HG02571 (cell line): ENCODE measurements around the gene SIX1.

ENCODE experiments used
- ATAC-seq: cut with Tn5 transposase; IDR thresholded peaks from one replicate; pipeline ENCODE4 v1.9.1; 2021; ENCODE audit warnings: mild to moderate bottlenecking, moderate library complexity; ENCODE audit not compliant: unreplicated experiment

Gene SIX1

GRCh38 chr14:60655898-60656685 is 6.8 kb upstream of the SIX1 start:
- no peak for ATAC-seq

GRCh38 chr14:60655119-60655897 is 6.0 kb upstream of the SIX1 start:
- no peak for ATAC-seq

- no peak for ATAC-seq
Observed at GRCh38 chr14:60654334-60654821, 5.1 kb upstream of the SIX1 start.

GRCh38 chr14:60653701-60654161 is 4.5 kb upstream of the SIX1 start:
- ATAC-seq: no peak

- no peak for ATAC-seq
Observed at GRCh38 chr14:60652674-60653651, 3.7 kb upstream of the SIX1 start.

- no peak for ATAC-seq
Observed at GRCh38 chr14:60651796-60652673, 2.8 kb upstream of the SIX1 start.

- no peak for ATAC-seq
Observed at GRCh38 chr14:60651086-60651795, 2.0 kb upstream of the SIX1 start.

- ATAC-seq: no peak
Observed at GRCh38 chr14:60650373-60650961, 1.2 kb upstream of the SIX1 start.

- ATAC-seq: no peak
Observed at GRCh38 chr14:60649875-60650372, 647 bp upstream of the SIX1 start.

- ATAC-seq: no peak
Observed at GRCh38 chr14:60648249-60648933, 886 bp downstream of the SIX1 start.

GRCh38 chr14:60647837-60648248 is 1.4 kb downstream of the SIX1 start:
- ATAC-seq: no peak

GRCh38 chr14:60647081-60647836 is 2.0 kb downstream of the SIX1 start:
- ATAC-seq: no peak

- no peak for ATAC-seq
Observed at GRCh38 chr14:60646226-60646818, 3.0 kb downstream of the SIX1 start.

- no peak for ATAC-seq
Observed at GRCh38 chr14:60645126-60645741, 4.0 kb downstream of the SIX1 start.

GRCh38 chr14:60644666-60645065 is 4.6 kb downstream of the SIX1 start:
- no peak for ATAC-seq
